Gastroesophageal sphincter (tissue), 4 donors: Measurements from ENCODE around the gene DLGAP5. TPM values are rescaled to one million over a fixed set of nuclear protein-coding genes. Genes with fewer than 3 reads are reported as not detected.

Source experiments
- ATAC-seq: fragments of 150-250 bp; one replicate; pipeline ENCODE4 v1.9.1; 2016; ENCODE audit warnings: mild to moderate bottlenecking, moderate library complexity
- H3K27ac ChIP-seq, 4 donors: fragments of 200-600 bp; sonication (generic) in 3 of 4; 1 replicate in 3 of 4; 2 replicates in 1 of 4; pipeline ENCODE4 v1.5.1; 2016 to 2019
- H3K27me3 ChIP-seq: fragments of 200-600 bp; sonication (generic); one replicate; pipeline ENCODE4 v1.5.1; 2019
- H3K36me3 ChIP-seq, 2 donors: fragments of 200-600 bp; sonication (generic); one replicate each; pipeline ENCODE4 v1.5.1; 2019; ENCODE audit warnings: control low read depth in 1 of 2
- H3K4me1 ChIP-seq, 3 donors: fragments of 200-600 bp; sonication (generic); 1 replicate in 2 of 3; 2 replicates in 1 of 3; pipeline ENCODE4 v1.5.1; 2016 to 2019; ENCODE audit warnings: control low read depth in 2 of 3
- H3K4me3 ChIP-seq, 2 donors: fragments of 200-600 bp; sonication (generic); one replicate each; pipeline ENCODE4 v1.5.1; 2019; ENCODE audit warnings: mild to moderate bottlenecking in 1 of 2, moderate library complexity in 1 of 2
- H3K9me3 ChIP-seq, 3 donors: fragments of 200-600 bp; sonication (generic); one replicate each; pipeline ENCODE4 v1.5.1; 2017 to 2019; ENCODE audit warnings: control low read depth in 2 of 3
- CTCF ChIP-seq, 4 experiments: fragments of 200-600 bp in 2 of 4; fragments of 450-650 bp in 2 of 4; sonication (generic) in 1 of 4; IDR thresholded peaks; one replicate each; pipeline ENCODE4 v1.5.1; 2017 to 2019; ENCODE audit warnings: antibody characterized with exemption in 4 of 4, mild to moderate bottlenecking in 2 of 4, moderate library complexity in 2 of 4
- EP300 ChIP-seq: sonication (generic); formaldehyde crosslinking; IDR thresholded peaks from one replicate; pipeline ENCODE4 v1.6.1; 2017; ENCODE audit warnings: antibody characterized with exemption, mild to moderate bottlenecking
- POLR2A ChIP-seq, 2 donors: fragments of 450-650 bp; IDR thresholded peaks; one replicate each; pipeline ENCODE4 v1.6.1; 2017; ENCODE audit warnings: antibody characterized with exemption in 2 of 2, mild to moderate bottlenecking in 2 of 2, moderate library complexity in 1 of 2
- POLR2AphosphoS5 ChIP-seq: sonication (generic); formaldehyde crosslinking; IDR thresholded peaks from one replicate; pipeline ENCODE4 v1.6.1; 2017; ENCODE audit warnings: antibody characterized with exemption
- WGBS, 2 donors: methylation state at CpG; one replicate each; pipeline ENCODE4 v1.1.5; 2018; ENCODE audit warnings: low coverage in 1 of 2; 5-methylcytosine and 5-hydroxymethylcytosine counted together
- total RNA-seq, 4 donors: library from RNA; depleted of rRNA; stranded (reverse); fragments of >200 nt; gene quantifications; one replicate each; pipeline ENCODE4 v1.1.0, GENCODE V29; 2016

The DLGAP5 gene
- total RNA-seq, 4 donors from 2014 or later, result 0.23 to 1.2 TPM; not detected in 2

GRCh38 chr14:55103971-55104954 is 87.1 kb downstream of the DLGAP5 start:
- no peak for ATAC-seq
- no peaks in the 10 kb centered on the region for H3K27me3 ChIP-seq
- no peaks in the 10 kb centered on the region for H3K36me3 ChIP-seq
- H3K27ac ChIP-seq, result peak overlapping the region; percentile 86 to 94 (median 92)
- H3K4me3 ChIP-seq, result no peak overlapping the region
- H3K9me3 ChIP-seq, result no peaks in the 10 kb centered on the region
- H3K4me1 ChIP-seq, result peaks cover 9 to 91% (median 38%) of the 10 kb centered on the region in 3 donors
- TF ChIP-seq POLR2AphosphoS5 (no peak), POLR2A (IDR thresholded peaks at IDR 0.05) (no peak), EP300 (no peak), CTCF (IDR thresholded peaks at IDR 0.05) (no peak)
- 85 to 94% methylated on average over 5 to 6 of the region's 6 CpGs for WGBS, 2 donors

GRCh38 chr14:55103005-55103640 is 88.3 kb downstream of the DLGAP5 start:
- H3K4me3 ChIP-seq, result no peak overlapping the region
- peaks cover 9 to 91% (median 38%) of the 10 kb centered on the region in 3 donors for H3K4me1 ChIP-seq
- H3K27me3 ChIP-seq, result no peaks in the 10 kb centered on the region
- WGBS, 2 donors, result 19 to 67% methylated on average over 1 to 10 of the region's 13 CpGs
- ATAC-seq, result peak; percentile 82
- H3K36me3 ChIP-seq, result no peaks in the 10 kb centered on the region
- H3K9me3 ChIP-seq, result no peaks in the 10 kb centered on the region
- H3K27ac ChIP-seq, result peak overlapping the region; percentile 86 to 94 (median 92)
- TF ChIP-seq POLR2AphosphoS5 (peak; percentile 96), CTCF (IDR thresholded peaks at IDR 0.05) (no peak)

- peak; percentile 84 for ATAC-seq
- no peaks in the 10 kb centered on the region for H3K9me3 ChIP-seq
- WGBS, 2 donors, result 1 to 5% methylated on average over 7 of the region's 7 CpGs
- H3K4me1 ChIP-seq, result peaks cover 9 to 90% (median 30%) of the 10 kb centered on the region in 3 donors
- no peak for TF ChIP-seq EP300
- TF ChIP-seq POLR2AphosphoS5, result peak; percentile 98
- TF ChIP-seq CTCF (IDR thresholded peaks at IDR 0.05), result no peak
- TF ChIP-seq POLR2A (IDR thresholded peaks at IDR 0.05), result no peak
- H3K4me3 ChIP-seq, result no peak overlapping the region
- no peaks in the 10 kb centered on the region for H3K36me3 ChIP-seq
- peak overlapping the region; percentile 86 to 94 (median 92) for H3K27ac ChIP-seq
- no peaks in the 10 kb centered on the region for H3K27me3 ChIP-seq
Observed at GRCh38 chr14:55102141-55102621, 89.2 kb downstream of the DLGAP5 start.

GRCh38 chr14:55101698-55102097 is 89.7 kb downstream of the DLGAP5 start:
- TF ChIP-seq POLR2AphosphoS5 (no peak), CTCF (IDR thresholded peaks at IDR 0.05) (no peak), POLR2A (IDR thresholded peaks at IDR 0.05) (no peak), EP300 (no peak)
- WGBS, 2 donors, result 88 to 92% methylated on average over 5 of the region's 5 CpGs

More at GRCh38 chr14:55101698-55102097, 89.7 kb downstream of the DLGAP5 start:
- Histone ChIP-seq H3K4me1 (peaks cover 9 to 86% (median 28%) of the 10 kb centered on the region in 3 donors), H3K27me3 (no peaks in the 10 kb centered on the region), H3K36me3 (no peaks in the 10 kb centered on the region), H3K9me3 (no peaks in the 10 kb centered on the region), H3K4me3 (no peak overlapping the region), H3K27ac (peak overlapping the region; percentile 58 to 94 (median 92))
- no peak for ATAC-seq
